Measurements from ENCODE around the gene PRR14L. TPM values are rescaled to one million over a fixed set of nuclear protein-coding genes. Genes with fewer than 3 reads are reported as not detected.

The PRR14L gene
- polyA plus RNA-seq, 1 of the 3 experiments (the other 2 are of a cell fraction): 5.9 TPM

DNA sequence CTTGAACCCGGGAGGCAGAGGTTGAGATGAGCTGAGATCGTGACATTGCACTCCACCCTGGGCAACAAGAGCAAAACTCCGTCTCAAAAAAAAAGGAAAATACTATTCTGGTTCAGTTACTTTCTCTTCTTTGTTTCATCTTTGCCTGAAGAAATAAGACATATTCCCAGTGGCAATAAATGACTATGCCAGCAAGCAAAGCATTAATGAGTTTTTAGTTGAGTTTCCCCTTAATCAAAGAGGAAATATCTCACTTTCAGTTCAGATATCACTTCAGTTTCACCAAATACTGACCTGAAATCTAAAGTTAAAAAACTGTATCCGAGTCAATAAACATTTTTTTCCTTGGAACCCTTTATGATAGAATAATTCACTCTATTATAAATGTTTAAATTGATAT, 98.3 kb downstream of the PRR14L start:
- no peak overlapping the region for H3K4me2 ChIP-seq
- no peaks in the 10 kb centered on the region; a peak in 1 of 4 replicates for H3K4me1 ChIP-seq (ENCODE audit: control insufficient read depth in 1 of 2, insufficient read depth in 2 of 2, low read depth in 1 of 2, low read length in 1 of 2)
- DNase-seq: no peak
- no peak overlapping the region for H3K4me3 ChIP-seq (ENCODE audit: low read depth in 2 of 2, low read length in 1 of 2)
- H3K79me2 ChIP-seq (ENCODE audit: insufficient read depth): peaks cover 72% of the 10 kb centered on the region
- no peak overlapping the region for H3K9ac ChIP-seq
- no peak overlapping the region for H2AFZ ChIP-seq (ENCODE audit: low read depth)
- POLR2A ChIA-PET: no interaction called here
- H3K9me2 ChIP-seq: no peaks in the 10 kb centered on the region
- H3F3A ChIP-seq (replicated peaks; ENCODE audit: insufficient read depth): peaks cover 13% of the 10 kb centered on the region
- WGBS (ENCODE audit: low lambda C conversion rate): 85% methylated on average over 4 of the region's 4 CpGs
- no peaks in the 10 kb centered on the region for H3K9me3 ChIP-seq
- TF ChIP-seq SIN3A (IDR thresholded peaks at IDR 0.05; ENCODE audit: borderline replicate concordance, low read depth, low read length): no peak
- TF ChIP-seq, protein P1, sequence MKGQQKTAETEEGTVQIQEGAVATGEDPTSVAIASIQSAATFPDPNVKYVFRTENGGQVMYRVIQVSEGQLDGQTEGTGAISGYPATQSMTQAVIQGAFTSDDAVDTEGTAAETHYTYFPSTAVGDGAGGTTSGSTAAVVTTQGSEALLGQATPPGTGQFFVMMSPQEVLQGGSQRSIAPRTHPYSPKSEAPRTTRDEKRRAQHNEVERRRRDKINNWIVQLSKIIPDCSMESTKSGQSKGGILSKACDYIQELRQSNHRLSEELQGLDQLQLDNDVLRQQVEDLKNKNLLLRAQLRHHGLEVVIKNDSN (IDR thresholded peaks at IDR 0.05; ENCODE audit: borderline replicate concordance, low read depth): no peak
- TF ChIP-seq CHD2 (IDR thresholded peaks at IDR 0.05; ENCODE audit: low read length, partially characterized antibody): no peak
- no peak for TF ChIP-seq TCF12 (IDR thresholded peaks at IDR 0.05)
- TF ChIP-seq TEAD4 (IDR thresholded peaks at IDR 0.05; ENCODE audit: borderline replicate concordance, insufficient read depth): no peak
- TF ChIP-seq, protein P2, sequence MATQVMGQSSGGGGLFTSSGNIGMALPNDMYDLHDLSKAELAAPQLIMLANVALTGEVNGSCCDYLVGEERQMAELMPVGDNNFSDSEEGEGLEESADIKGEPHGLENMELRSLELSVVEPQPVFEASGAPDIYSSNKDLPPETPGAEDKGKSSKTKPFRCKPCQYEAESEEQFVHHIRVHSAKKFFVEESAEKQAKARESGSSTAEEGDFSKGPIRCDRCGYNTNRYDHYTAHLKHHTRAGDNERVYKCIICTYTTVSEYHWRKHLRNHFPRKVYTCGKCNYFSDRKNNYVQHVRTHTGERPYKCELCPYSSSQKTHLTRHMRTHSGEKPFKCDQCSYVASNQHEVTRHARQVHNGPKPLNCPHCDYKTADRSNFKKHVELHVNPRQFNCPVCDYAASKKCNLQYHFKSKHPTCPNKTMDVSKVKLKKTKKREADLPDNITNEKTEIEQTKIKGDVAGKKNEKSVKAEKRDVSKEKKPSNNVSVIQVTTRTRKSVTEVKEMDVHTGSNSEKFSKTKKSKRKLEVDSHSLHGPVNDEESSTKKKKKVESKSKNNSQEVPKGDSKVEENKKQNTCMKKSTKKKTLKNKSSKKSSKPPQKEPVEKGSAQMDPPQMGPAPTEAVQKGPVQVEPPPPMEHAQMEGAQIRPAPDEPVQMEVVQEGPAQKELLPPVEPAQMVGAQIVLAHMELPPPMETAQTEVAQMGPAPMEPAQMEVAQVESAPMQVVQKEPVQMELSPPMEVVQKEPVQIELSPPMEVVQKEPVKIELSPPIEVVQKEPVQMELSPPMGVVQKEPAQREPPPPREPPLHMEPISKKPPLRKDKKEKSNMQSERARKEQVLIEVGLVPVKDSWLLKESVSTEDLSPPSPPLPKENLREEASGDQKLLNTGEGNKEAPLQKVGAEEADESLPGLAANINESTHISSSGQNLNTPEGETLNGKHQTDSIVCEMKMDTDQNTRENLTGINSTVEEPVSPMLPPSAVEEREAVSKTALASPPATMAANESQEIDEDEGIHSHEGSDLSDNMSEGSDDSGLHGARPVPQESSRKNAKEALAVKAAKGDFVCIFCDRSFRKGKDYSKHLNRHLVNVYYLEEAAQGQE (IDR thresholded peaks at IDR 0.05; ENCODE audit: low read depth, low read length): no peak
- TF ChIP-seq MEF2A (IDR thresholded peaks at IDR 0.05; ENCODE audit: borderline replicate concordance, low read depth): no peak
- TF ChIP-seq RFX5 (IDR thresholded peaks at IDR 0.05; ENCODE audit: low read length): no peak
- no peak for TF ChIP-seq FOSL2 (IDR thresholded peaks at IDR 0.05; ENCODE audit: borderline replicate concordance, low read depth)
- TF ChIP-seq, protein P3, sequence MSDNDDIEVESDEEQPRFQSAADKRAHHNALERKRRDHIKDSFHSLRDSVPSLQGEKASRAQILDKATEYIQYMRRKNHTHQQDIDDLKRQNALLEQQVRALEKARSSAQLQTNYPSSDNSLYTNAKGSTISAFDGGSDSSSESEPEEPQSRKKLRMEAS (IDR thresholded peaks at IDR 0.05; ENCODE audit: low read depth): no peak
- TF ChIP-seq JUND (IDR thresholded peaks at IDR 0.05): no peak
- no peak for TF ChIP-seq YY1 (IDR thresholded peaks at IDR 0.05; ENCODE audit: low read depth)
- TF ChIP-seq TAF1 (IDR thresholded peaks at IDR 0.05; ENCODE audit: borderline replicate concordance, low read depth, low read length): no peak
- H3K27ac ChIP-seq (ENCODE audit: low read depth in 2 of 2, low read length in 1 of 2): no peak overlapping the region
- peaks cover 10% of the 10 kb centered on the region; the same call in 1 of the 2 replicates for H4K20me1 ChIP-seq (ENCODE audit: insufficient read depth)
- no peaks in the 10 kb centered on the region for H3K27me3 ChIP-seq (ENCODE audit: insufficient read depth)
- H3K36me3 ChIP-seq (replicated peaks in 1 of 2; ENCODE audit: control insufficient read depth in 1 of 2, insufficient read depth in 2 of 2, low read length in 1 of 2): peaks cover 8 to 10% of the 10 kb centered on the region in 2 experiments
- CTCF ChIA-PET: no interaction called here

DNA sequence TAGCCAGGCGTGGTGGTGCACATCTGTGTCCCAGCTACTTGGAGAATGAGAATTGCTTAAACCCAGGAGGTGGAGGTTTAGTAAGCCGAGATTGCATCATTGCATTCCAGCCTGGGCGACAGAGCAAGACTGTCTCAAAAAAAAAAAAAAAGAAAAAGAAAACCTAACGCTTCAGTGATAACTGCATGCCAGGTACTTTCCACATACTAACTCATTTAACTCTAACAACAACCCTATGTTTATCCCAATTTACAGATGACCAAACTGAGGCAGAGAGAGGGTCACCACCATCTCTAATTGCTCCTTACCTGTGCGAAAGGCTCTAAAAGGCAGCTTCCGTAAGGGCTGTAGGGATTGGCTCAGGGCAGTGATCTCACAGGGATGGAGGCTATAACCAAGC, 99.5 kb downstream of the PRR14L start:
- DNase-seq: no peak
- H3K9me3 ChIP-seq: no peaks in the 10 kb centered on the region
- peaks cover 62% of the 10 kb centered on the region for H3K79me2 ChIP-seq (ENCODE audit: insufficient read depth)
- peaks cover 4% of the 10 kb centered on the region; the same call in 1 of the 2 replicates for H4K20me1 ChIP-seq (ENCODE audit: insufficient read depth)
- CTCF ChIA-PET: no interaction called here
- peaks cover 11 to 14% of the 10 kb centered on the region in 2 experiments for H3K36me3 ChIP-seq (replicated peaks in 1 of 2; ENCODE audit: control insufficient read depth in 1 of 2, insufficient read depth in 2 of 2, low read length in 1 of 2)
- no peak overlapping the region for H3K4me2 ChIP-seq
- H3K4me1 ChIP-seq (ENCODE audit: control insufficient read depth in 1 of 2, insufficient read depth in 2 of 2, low read depth in 1 of 2, low read length in 1 of 2): no peaks in the 10 kb centered on the region; a peak in 1 of 4 replicates
- TF ChIP-seq GATA2 (CRISPR knock-in tag; IDR thresholded peaks at IDR 0.05) (no peak), MEF2A (IDR thresholded peaks at IDR 0.05; ENCODE audit: borderline replicate concordance, low read depth) (no peak), TAF1 (IDR thresholded peaks at IDR 0.05; ENCODE audit: borderline replicate concordance, low read depth, low read length) (no peak), TCF12 (IDR thresholded peaks at IDR 0.05) (no peak), CHD2 (IDR thresholded peaks at IDR 0.05; ENCODE audit: low read length, partially characterized antibody) (no peak), RAD21 (IDR thresholded peaks at IDR 0.05; ENCODE audit: low read length) (no peak), NFIC (IDR thresholded peaks at IDR 0.05; ENCODE audit: borderline replicate concordance) (no peak), FOXJ3 (CRISPR knock-in tag; IDR thresholded peaks at IDR 0.05) (no peak), ELF1 (IDR thresholded peaks at IDR 0.05) (no peak)
- TF ChIP-seq, protein P4, sequence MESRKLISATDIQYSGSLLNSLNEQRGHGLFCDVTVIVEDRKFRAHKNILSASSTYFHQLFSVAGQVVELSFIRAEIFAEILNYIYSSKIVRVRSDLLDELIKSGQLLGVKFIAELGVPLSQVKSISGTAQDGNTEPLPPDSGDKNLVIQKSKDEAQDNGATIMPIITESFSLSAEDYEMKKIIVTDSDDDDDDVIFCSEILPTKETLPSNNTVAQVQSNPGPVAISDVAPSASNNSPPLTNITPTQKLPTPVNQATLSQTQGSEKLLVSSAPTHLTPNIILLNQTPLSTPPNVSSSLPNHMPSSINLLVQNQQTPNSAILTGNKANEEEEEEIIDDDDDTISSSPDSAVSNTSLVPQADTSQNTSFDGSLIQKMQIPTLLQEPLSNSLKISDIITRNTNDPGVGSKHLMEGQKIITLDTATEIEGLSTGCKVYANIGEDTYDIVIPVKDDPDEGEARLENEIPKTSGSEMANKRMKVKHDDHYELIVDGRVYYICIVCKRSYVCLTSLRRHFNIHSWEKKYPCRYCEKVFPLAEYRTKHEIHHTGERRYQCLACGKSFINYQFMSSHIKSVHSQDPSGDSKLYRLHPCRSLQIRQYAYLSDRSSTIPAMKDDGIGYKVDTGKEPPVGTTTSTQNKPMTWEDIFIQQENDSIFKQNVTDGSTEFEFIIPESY (IDR thresholded peaks at IDR 0.05; ENCODE audit: borderline replicate concordance, low read depth): no peak
- TF ChIP-seq, protein P5, sequence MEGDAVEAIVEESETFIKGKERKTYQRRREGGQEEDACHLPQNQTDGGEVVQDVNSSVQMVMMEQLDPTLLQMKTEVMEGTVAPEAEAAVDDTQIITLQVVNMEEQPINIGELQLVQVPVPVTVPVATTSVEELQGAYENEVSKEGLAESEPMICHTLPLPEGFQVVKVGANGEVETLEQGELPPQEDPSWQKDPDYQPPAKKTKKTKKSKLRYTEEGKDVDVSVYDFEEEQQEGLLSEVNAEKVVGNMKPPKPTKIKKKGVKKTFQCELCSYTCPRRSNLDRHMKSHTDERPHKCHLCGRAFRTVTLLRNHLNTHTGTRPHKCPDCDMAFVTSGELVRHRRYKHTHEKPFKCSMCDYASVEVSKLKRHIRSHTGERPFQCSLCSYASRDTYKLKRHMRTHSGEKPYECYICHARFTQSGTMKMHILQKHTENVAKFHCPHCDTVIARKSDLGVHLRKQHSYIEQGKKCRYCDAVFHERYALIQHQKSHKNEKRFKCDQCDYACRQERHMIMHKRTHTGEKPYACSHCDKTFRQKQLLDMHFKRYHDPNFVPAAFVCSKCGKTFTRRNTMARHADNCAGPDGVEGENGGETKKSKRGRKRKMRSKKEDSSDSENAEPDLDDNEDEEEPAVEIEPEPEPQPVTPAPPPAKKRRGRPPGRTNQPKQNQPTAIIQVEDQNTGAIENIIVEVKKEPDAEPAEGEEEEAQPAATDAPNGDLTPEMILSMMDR (IDR thresholded peaks at IDR 0.05): no peak
- H3K9me2 ChIP-seq: no peaks in the 10 kb centered on the region
- H3K4me3 ChIP-seq (ENCODE audit: low read depth in 2 of 2, low read length in 1 of 2): no peak overlapping the region
- no peak overlapping the region for H3K27ac ChIP-seq (ENCODE audit: low read depth in 2 of 2, low read length in 1 of 2)
- WGBS (ENCODE audit: low lambda C conversion rate): 72% methylated on average over 6 of the region's 6 CpGs
- H3F3A ChIP-seq (replicated peaks; ENCODE audit: insufficient read depth): peaks cover 20% of the 10 kb centered on the region
- POLR2A ChIA-PET: no interaction called here
- no peak overlapping the region for H3K9ac ChIP-seq
- H2AFZ ChIP-seq (ENCODE audit: low read depth): no peak overlapping the region
- no peaks in the 10 kb centered on the region for H3K27me3 ChIP-seq (ENCODE audit: insufficient read depth)
